HEK293 (cell line): ENCODE data around the gene PPP1R3E.

Source experiments
- CTCF ChIP-seq: fragments of 450-650 bp; formaldehyde crosslinking; IDR thresholded peaks from 2 replicates; pipeline ENCODE4 v1.5.1; 2016; ENCODE audit warnings: missing biosample characterization, missing genetic modification characterization
- PATZ1 ChIP-seq: fragments of 450-650 bp; formaldehyde crosslinking; IDR thresholded peaks from 2 replicates; pipeline ENCODE4 v1.5.1; 2016; ENCODE audit warnings: missing biosample characterization, missing genetic modification characterization
- PRDM1 ChIP-seq: fragments of 450-650 bp; formaldehyde crosslinking; IDR thresholded peaks from 2 replicates; pipeline ENCODE4; 2016; ENCODE audit warnings: missing biosample characterization, missing genetic modification characterization
- REPIN1 ChIP-seq: fragments of 450-650 bp; formaldehyde crosslinking; IDR thresholded peaks from 2 replicates; pipeline ENCODE4 v1.5.1; 2017; ENCODE audit warnings: missing biosample characterization, missing genetic modification characterization, low read depth
- REST ChIP-seq: fragments of 450-650 bp; formaldehyde crosslinking; IDR thresholded peaks from 2 replicates; pipeline ENCODE4 v1.5.1; 2016; ENCODE audit warnings: missing biosample characterization, missing genetic modification characterization
- WT1 ChIP-seq: fragments of 450-650 bp; formaldehyde crosslinking; IDR thresholded peaks from 2 replicates; pipeline ENCODE4 v1.5.1; 2016; ENCODE audit warnings: missing biosample characterization, missing genetic modification characterization
- ZBTB11 ChIP-seq: fragments of 450-650 bp; formaldehyde crosslinking; conservative IDR thresholded peaks from 2 replicates; pipeline ENCODE4 v1.5.1; 2016; ENCODE audit warnings: low read depth, missing biosample characterization, missing genetic modification characterization
- ZBTB17 ChIP-seq: fragments of 450-650 bp; formaldehyde crosslinking; IDR thresholded peaks from 2 replicates; pipeline ENCODE4 v1.5.1; 2016; ENCODE audit warnings: missing biosample characterization, missing genetic modification characterization
- ZBTB48 ChIP-seq: fragments of 450-650 bp; formaldehyde crosslinking; IDR thresholded peaks from 2 replicates; pipeline ENCODE4 v1.5.1; 2016; ENCODE audit warnings: missing biosample characterization, missing genetic modification characterization
- ZBTB7A ChIP-seq: fragments of 450-650 bp; formaldehyde crosslinking; IDR thresholded peaks from 2 replicates; pipeline ENCODE4 v1.5.1; 2016; ENCODE audit warnings: low read depth, missing biosample characterization, missing genetic modification characterization
- ZBTB8A ChIP-seq: fragments of 450-650 bp; formaldehyde crosslinking; IDR thresholded peaks from 2 replicates; pipeline ENCODE4 v1.5.1; 2016; ENCODE audit warnings: missing biosample characterization, missing genetic modification characterization
- ZEB2 ChIP-seq: fragments of 450-650 bp; formaldehyde crosslinking; IDR thresholded peaks from 2 replicates; pipeline ENCODE4 v1.5.1; 2016; ENCODE audit warnings: missing biosample characterization, missing genetic modification characterization
- ZNF184 ChIP-seq: fragments of 450-650 bp; IDR thresholded peaks from 2 replicates; pipeline ENCODE4 v1.5.1; 2018; ENCODE audit warnings: missing biosample characterization, mild to moderate bottlenecking, missing genetic modification characterization
- ZNF202 ChIP-seq: fragments of 450-650 bp; formaldehyde crosslinking; IDR thresholded peaks from 2 replicates; pipeline ENCODE4 v1.5.1; 2016; ENCODE audit warnings: missing biosample characterization, missing genetic modification characterization, borderline replicate concordance
- ZNF335 ChIP-seq: fragments of 450-650 bp; formaldehyde crosslinking; conservative IDR thresholded peaks from 2 replicates; pipeline ENCODE4 v1.5.1; 2016; ENCODE audit warnings: missing biosample characterization, missing genetic modification characterization
- ZNF426 ChIP-seq: fragments of 450-650 bp; formaldehyde crosslinking; IDR thresholded peaks from 2 replicates; pipeline ENCODE4 v1.5.1; 2017; ENCODE audit warnings: missing biosample characterization, missing genetic modification characterization, mild to moderate bottlenecking, inconsistent platforms, moderate library complexity
- ZNF433 ChIP-seq: fragments of 450-650 bp; formaldehyde crosslinking; IDR thresholded peaks from 2 replicates; pipeline ENCODE4 v1.5.1; 2016; ENCODE audit warnings: missing biosample characterization, missing genetic modification characterization, low read depth
- ZNF449 ChIP-seq: fragments of 450-650 bp; formaldehyde crosslinking; IDR thresholded peaks from 2 replicates; pipeline ENCODE4 v1.5.1; 2017; ENCODE audit warnings: missing biosample characterization, mild to moderate bottlenecking, missing genetic modification characterization, moderate library complexity
- ZNF48 ChIP-seq: fragments of 450-650 bp; formaldehyde crosslinking; IDR thresholded peaks from 2 replicates; pipeline ENCODE4 v1.5.1; 2016; ENCODE audit warnings: missing biosample characterization, missing genetic modification characterization
- ZNF514 ChIP-seq: fragments of 450-650 bp; formaldehyde crosslinking; IDR thresholded peaks from 2 replicates; pipeline ENCODE4 v1.5.1; 2016; ENCODE audit warnings: missing biosample characterization, missing genetic modification characterization
- ZNF629 ChIP-seq: fragments of 450-650 bp; formaldehyde crosslinking; IDR thresholded peaks from 2 replicates; pipeline ENCODE4 v1.5.1; 2017; ENCODE audit warnings: missing biosample characterization, missing genetic modification characterization
- ZNF654 ChIP-seq: fragments of 450-650 bp; formaldehyde crosslinking; IDR thresholded peaks from 2 replicates; pipeline ENCODE4 v1.5.1; 2016; ENCODE audit warnings: low read depth, missing biosample characterization, missing genetic modification characterization
- ZNF707 ChIP-seq: fragments of 450-650 bp; formaldehyde crosslinking; IDR thresholded peaks from 2 replicates; pipeline ENCODE4 v1.5.1; 2016; ENCODE audit warnings: missing biosample characterization, missing genetic modification characterization
- ZNF776 ChIP-seq: fragments of 450-650 bp; formaldehyde crosslinking; IDR thresholded peaks from 2 replicates; pipeline ENCODE4 v1.5.0; 2017; ENCODE audit warnings: missing biosample characterization, missing genetic modification characterization, borderline replicate concordance
- ZNF785 ChIP-seq: fragments of 450-650 bp; formaldehyde crosslinking; IDR thresholded peaks from 2 replicates; pipeline ENCODE4 v1.5.1; 2016; ENCODE audit warnings: missing biosample characterization, missing genetic modification characterization
- ZNF792 ChIP-seq: fragments of 450-650 bp; formaldehyde crosslinking; IDR thresholded peaks from 2 replicates; pipeline ENCODE4 v1.5.1; 2016; ENCODE audit warnings: missing biosample characterization, missing genetic modification characterization
- ZNF843 ChIP-seq: fragments of 450-650 bp; formaldehyde crosslinking; IDR thresholded peaks from 2 replicates; pipeline ENCODE4 v1.5.1; 2016; ENCODE audit warnings: missing biosample characterization, missing genetic modification characterization

PPP1R3E gene

GRCh38 chr14:23302290-23303225 lies at the start of gene PPP1R3E (continued):
- TF ChIP-seq CTCF (tag by site-specific recombination) (no peak), WT1 (tag by site-specific recombination) (no peak), ZNF449 (tag by site-specific recombination) (0 out of 2 replicates have a peak, but pooled peaks have one; percentile 8), ZNF202 (tag by site-specific recombination) (no peak), ZBTB17 (tag by site-specific recombination) (0 out of 2 replicates have a peak, but pooled peaks have one; percentile 15), PRDM1 (tag by site-specific recombination) (no peak), ZBTB7A (tag by site-specific recombination) (no peak), REST (no peak), ZNF776 (tag by site-specific recombination) (no peak), ZNF707 (tag by site-specific recombination) (no peak), ZNF48 (tag by site-specific recombination) (no peak), ZNF792 (tag by site-specific recombination) (no peak), ZNF654 (tag by site-specific recombination) (no peak), ZEB2 (tag by site-specific recombination) (peak; percentile 53; the same call in 1 of the 2 replicates), ZBTB48 (no peak), ZNF433 (tag by site-specific recombination) (no peak), ZNF184 (tag by site-specific recombination) (no peak), REPIN1 (tag by site-specific recombination) (0 out of 2 replicates have a peak, but pooled peaks have one; percentile 47), ZNF335 (tag by site-specific recombination) (peak; percentile 56), PATZ1 (tag by site-specific recombination) (peak; percentile 76; the same call in 1 of the 2 replicates), ZNF785 (no peak), ZNF629 (tag by site-specific recombination) (0 out of 2 replicates have a peak, but pooled peaks have one; percentile 13), ZBTB8A (tag by site-specific recombination) (peak; percentile 34), ZNF514 (tag by site-specific recombination) (no peak), ZNF426 (no peak), ZBTB11 (tag by site-specific recombination) (peak; percentile 41; the same call in 1 of the 2 replicates), ZNF843 (tag by site-specific recombination) (no peak)
